Measurements from ENCODE around the gene CD36.

The CD36 gene

GRCh38 chr7:80629023-80629422 lies 9.4 kb upstream of the CD36 start:
- DNase-seq: no peak

GRCh38 chr7:80630608-80631405 lies 7.6 kb upstream of the CD36 start:
- no peak for DNase-seq

- DNase-seq: no peak
These were observed 7.0 kb upstream of the CD36 start for GRCh38 chr7:80631421-80631820.

- peak; percentile 73 for DNase-seq
These were observed 6.3 kb upstream of the CD36 start for GRCh38 chr7:80632139-80632538.

- DNase-seq: no peak
These were observed 5.6 kb upstream of the CD36 start for GRCh38 chr7:80632819-80633218.

GRCh38 chr7:80634505-80634904 lies 3.9 kb upstream of the CD36 start:
- peak; percentile 94 for DNase-seq

- DNase-seq: no peak
These were observed 2.9 kb upstream of the CD36 start for GRCh38 chr7:80635533-80635932.

GRCh38 chr7:80635998-80636397 lies 2.4 kb upstream of the CD36 start:
- DNase-seq: no peak

- no peak for DNase-seq
These were observed 1.7 kb upstream of the CD36 start for GRCh38 chr7:80636709-80637108.

- no peak for DNase-seq
These were observed 988 bp upstream of the CD36 start for GRCh38 chr7:80637454-80637853.

GRCh38 chr7:80639011-80639410 lies 569 bp downstream of the CD36 start:
- no peak for DNase-seq

GRCh38 chr7:80640846-80641245 lies 2.4 kb downstream of the CD36 start:
- peak; percentile 34 for DNase-seq

GRCh38 chr7:80641548-80641947 lies 3.1 kb downstream of the CD36 start:
- no peak for DNase-seq

- DNase-seq: peak; percentile 59
These were observed 4.4 kb downstream of the CD36 start for GRCh38 chr7:80642871-80643270.

- peak; percentile 57 for DNase-seq
These were observed 5.0 kb downstream of the CD36 start for GRCh38 chr7:80643336-80643915.

GRCh38 chr7:80644054-80644453 lies 5.6 kb downstream of the CD36 start:
- no peak for DNase-seq

- DNase-seq: no peak
These were observed 7.8 kb downstream of the CD36 start for GRCh38 chr7:80646083-80646865.

GRCh38 chr7:80647436-80647835 lies 9.0 kb downstream of the CD36 start:
- no peak for DNase-seq

- no peak for DNase-seq
These were observed 9.7 kb downstream of the CD36 start for GRCh38 chr7:80648031-80648600.

GRCh38 chr7:80649011-80649410 lies 10.6 kb downstream of the CD36 start:
- DNase-seq: no peak

GRCh38 chr7:80650030-80650429 lies 11.6 kb downstream of the CD36 start:
- no peak for DNase-seq

GRCh38 chr7:80651471-80651870 lies 13.0 kb downstream of the CD36 start:
- DNase-seq: no peak

GRCh38 chr7:80653244-80653643 lies 14.8 kb downstream of the CD36 start:
- DNase-seq: no peak
